Stimulated activated CD4-positive, alpha-beta T cell treated with anti-CD3 and anti-CD28 coated beads, Interleukin-4, amount 100 ng/mL, for 48 hours (primary cell): ENCODE measurements around the gene KRT34.
"Not testable (repeated sequence)": the region's sequence is repeated elsewhere in the genome, so short reads cannot be mapped to it uniquely, and the experiment has no call there.

ENCODE experiments used
- DNase-seq, 2 donors: peaks; one replicate each; pipeline ENCODE4 v3.0.0-alpha.2; 2020; ENCODE audit warnings: low read depth in 2 of 2

The KRT34 gene

DNA sequence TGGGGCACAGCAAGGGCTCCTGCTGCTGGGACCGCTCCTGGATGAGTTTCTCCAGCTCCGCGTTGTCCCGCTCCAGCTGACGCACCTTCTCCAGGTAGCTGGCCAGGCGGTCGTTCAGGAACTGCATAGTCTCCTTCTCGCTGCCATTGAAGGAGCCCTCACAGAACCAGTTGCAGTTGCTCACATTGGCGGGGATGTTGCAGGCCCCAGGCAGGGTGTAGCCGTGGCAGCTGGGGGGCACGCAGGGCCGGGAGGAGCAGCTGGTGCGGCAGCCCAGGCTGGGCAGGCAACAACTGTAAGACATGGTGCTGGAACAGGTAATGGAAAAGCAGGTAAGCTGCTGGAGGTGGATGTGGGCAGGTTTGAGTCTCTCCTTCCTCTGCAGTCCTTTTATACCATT lies at the start of gene KRT34:
Gene KRT34, minus strand, starts transcription at position 364 of the 400 bp plus-strand sequence. Its CDS starts 60 bp downstream, at position 304.
- not testable (repeated sequence) for DNase-seq

DNA sequence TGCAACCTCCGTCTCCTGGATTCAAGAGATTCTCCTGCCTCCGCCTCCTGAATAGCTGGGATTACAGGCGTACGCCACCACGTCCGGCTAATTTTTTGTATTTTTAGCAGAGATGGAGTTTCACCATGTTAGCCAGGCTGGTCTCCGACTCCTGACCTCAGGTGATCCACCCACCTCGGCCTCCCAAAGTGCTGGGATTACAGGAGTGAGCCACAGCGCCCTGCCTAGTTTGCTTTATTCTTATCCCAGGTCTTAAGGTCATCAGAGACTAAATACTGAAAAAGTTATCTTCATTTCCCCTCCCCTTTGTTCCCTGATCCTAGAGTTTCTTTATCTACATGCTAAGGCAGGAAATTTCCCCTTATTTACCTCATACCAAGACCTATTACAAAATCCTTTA lies 48.3 kb upstream of the KRT34 start:
- DNase-seq, result not testable (repeated sequence)

DNA sequence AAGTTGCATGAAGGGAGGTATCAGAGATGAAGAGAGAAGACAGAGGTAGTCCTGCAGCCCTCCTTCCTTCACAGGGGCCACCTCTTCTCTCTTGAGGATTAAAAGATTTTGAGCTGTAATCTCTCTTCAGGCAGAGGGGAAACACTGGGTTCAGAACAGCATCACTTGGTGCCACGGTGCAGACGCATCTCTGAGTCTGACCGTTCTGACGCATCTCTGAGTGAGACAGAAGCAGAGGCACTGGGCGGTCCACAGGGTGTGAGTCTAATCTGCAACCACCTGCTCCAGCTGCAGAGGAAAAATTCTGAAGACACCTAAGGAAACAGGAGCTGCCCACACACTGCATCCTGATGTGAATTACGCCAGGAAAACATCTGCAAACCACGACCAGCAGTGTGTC lies 47.6 kb upstream of the KRT34 start:
- DNase-seq, result no peak

DNA sequence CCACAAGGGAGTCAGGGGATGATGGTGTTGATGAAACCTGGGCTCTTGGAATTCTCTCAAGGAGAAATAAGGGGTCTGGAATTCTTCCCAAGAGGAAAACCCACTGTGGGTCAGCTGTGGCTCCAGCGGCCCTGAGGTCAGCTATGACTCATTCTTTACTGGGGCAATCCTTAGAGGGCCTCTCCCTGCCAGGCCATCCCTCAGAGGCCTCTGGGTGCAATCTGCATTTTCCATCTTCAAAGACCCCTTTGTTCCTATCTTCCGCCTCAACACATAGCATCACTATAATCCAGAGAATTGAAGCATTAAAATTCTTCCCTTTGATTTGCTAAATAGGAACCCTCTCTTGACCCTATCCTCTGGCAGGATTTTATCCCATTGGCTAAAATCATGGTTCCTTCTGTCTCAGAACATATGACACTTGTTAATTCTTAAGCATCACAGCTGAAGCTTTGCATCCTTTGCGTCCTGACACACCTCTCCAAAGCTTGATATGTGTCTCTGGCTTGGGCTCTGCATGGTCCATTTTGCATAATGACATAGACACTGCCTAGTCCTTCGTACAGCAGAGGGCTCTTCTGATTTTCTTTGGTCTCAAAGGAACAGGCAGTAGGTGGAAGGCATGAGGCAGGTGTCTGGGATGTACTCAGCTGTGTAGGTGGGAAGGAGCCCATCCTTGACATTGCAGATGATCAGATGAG lies 46.6 kb upstream of the KRT34 start:
- no peak for DNase-seq

DNA sequence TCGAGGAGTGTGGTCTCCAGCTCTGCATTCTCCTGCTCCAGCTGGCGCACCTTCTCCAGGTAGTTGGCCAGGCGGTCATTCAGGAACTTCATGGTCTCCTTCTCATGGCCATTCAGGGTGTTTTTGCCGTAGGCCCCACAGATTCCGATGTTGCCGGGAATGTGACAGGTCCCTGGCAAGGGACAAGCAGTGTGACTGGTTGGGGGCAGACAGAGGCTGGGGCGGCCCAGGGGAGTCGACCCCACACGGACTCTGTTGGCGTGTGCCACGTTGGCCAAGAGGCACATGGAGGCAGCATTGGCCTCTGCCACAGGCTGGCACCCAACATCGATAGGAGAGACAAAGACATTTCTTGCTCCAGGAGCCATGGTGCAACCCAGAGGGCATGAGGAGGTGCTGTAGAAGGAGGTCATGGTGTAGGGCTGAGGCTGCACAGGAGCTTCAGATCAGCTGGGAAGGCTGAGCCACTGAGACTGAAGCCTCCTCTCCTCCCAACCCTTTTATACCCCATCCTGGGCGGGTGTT lies 42.1 kb upstream of the KRT34 start, which contains the start of gene KRT37:
Gene KRT37, minus strand, starts transcription at position 475 of the 525 bp plus-strand sequence. Its CDS starts 62 bp downstream, at position 413.
- no peak for DNase-seq

DNA sequence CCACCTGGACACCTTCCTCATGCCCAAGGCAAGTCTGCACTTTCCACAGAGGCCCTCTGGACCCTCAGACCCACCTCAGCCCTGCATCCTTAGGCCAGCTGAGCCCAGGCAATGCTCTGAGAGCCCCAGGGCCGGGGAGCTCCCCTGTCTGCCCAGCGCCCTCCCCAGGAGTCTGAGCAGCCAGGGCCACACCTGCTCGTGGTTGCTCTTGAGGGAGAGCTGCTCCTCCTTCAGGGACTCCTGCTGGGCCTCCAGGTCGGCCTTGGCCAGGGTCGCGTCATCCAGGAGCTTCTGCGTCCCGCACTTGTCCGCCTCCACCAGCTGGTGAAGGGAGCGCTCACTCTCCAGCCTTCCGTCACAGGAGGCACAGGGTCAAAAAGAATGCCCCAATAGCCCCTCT lies 40.5 kb upstream of the KRT34 start:
- not testable (repeated sequence) for DNase-seq

DNA sequence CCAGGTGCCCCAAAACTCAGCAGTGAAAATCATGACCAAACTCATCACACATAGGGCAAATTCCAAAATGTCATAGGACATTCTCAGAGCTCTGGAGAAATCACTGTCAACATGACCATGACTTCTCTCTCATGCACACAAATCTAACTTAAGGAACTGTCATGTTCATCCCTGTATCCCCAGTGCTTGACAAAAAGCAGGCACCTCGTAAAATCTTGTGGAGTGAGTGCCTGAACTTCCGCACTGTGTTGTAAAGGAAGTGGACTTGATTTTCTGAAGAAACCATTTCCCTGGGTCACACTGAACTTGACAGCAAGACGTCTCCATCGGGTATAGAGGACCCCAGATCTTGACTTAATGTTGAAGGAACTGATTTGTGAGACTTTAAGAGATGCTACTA lies 39.5 kb upstream of the KRT34 start:
- DNase-seq, result no peak

DNA sequence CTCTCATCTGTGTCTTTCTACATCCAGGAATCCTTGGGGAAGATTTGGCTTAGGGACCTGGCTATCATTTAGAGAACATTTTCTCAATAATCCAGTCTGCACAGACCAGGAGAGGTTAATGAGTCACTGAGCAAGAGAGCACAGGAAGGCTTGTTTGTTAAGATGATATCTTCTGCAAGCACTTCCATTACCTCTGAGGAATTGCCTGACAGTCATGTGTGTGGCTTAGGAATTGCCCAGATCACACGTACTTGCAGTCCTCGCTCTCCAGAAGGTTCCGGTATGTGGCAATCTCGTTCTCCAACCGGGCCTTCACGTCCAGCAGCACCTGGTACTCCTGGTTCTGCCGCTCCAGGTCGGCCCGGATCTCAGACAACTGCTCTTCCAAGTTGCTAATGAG lies 39.0 kb upstream of the KRT34 start:
- no peak for DNase-seq

DNA sequence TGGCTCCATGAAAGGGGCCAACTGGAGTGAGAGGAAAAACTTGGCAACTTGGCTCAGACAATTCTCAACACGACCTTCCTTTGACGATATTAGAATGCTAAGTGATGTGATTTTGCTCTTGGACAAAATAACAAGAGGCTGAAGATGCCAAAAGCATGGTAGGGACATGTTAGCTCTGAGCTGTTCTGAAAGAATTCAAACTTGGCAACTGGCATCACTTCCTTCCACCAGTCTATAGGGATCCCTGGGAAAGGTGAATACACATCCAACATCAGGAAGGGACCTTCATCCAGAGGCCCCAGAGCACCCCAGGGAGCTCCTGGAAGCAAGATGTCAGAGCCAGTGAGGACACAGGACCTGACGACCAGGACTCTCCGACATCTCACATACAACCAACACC lies 38.0 kb upstream of the KRT34 start:
- DNase-seq, result no peak

DNA sequence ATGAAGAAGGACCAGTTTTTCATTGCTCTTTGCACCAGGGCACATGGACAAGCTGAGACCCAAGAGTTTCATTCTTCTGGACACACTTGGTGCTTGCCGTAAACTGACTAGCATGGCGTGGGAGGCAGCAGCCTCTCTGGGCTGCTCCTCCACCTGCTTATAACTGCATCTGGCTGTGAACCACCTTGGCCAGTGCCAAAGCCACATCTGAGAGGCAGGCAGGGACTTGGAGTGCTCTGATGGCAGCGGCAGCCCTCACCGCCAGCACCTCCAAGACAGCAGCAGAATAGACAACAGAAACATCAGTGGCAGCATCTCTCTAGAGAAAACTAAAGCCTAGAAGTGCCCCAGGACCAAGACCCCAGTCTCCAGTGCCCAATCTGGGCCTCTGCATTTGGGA lies 37.6 kb upstream of the KRT34 start:
- no peak for DNase-seq

DNA sequence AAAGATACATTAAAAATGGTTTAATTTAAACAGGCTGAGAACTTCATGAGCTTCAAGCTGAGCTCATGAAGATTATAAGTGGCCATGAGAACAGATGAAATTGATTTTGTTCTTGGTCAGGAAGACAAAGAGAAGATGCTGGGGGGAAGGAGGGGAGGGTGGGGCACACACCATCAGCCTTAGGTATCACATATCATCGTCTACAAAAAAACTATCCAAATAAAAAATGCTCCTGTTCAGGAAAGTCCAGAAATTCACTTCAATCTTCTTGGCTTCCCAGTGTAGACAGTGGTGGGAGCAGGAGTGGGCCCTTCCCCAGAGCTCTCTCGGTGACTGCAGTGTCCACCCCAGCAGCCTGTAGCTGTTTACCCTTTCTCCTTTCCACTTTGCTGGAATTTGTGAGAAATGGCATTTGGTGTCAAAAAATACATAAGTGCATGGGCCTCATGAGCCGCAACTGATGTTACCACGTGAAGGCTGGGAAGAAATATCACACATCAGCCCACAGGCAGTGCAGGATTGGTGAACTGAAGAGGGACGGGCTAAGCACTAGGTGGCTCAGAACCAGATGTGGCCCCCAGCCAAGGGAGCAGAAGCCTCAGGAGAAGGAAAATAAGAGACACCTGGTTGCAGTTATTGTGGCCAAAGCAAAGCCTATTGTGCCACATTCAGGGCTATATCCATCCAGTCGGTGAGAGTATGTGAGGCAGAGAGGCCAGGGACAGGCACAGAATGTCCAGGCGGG lies 36.2 kb upstream of the KRT34 start:
- DNase-seq, result no peak

DNA sequence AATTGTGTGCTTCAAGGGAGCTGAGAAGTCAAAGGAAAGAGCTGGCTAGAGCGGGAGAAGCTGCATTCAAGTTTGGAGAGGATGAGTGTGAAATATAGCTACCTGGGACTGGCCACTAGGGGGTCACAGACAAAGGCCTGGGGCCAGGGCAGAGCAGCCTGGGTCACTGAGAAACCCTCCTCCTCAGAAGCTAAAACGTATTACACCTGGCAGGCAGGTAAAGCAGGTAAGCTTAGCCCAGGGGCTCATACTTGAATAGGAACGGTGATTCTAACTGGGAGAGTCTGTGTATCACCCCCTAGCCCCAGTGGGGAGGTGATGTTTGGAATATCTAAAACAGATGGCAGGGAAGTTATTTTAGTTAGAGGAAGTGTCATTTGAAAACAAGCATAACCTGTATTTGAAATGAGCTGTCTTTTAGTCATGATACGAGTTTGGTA lies 35.5 kb upstream of the KRT34 start:
- no peak for DNase-seq

DNA sequence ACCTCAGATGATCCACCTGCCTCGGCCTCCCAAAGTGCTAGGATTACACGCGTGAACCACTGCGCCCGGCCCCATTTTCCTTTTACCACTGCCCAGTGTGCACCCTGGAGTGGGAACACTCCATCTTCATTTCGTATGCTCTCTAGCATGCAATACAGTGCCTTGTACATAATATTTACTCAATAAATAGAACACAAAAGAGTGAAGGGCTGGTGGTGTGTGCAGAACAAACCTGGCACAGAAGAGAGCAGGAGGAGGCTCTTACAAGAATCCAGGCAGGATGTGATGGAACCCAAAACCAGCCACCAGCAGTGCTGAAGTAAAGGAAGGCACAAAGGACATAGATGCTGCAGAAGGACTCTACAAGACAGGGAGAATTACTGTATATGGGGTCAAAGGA lies 35.0 kb upstream of the KRT34 start:
- no peak for DNase-seq

DNA sequence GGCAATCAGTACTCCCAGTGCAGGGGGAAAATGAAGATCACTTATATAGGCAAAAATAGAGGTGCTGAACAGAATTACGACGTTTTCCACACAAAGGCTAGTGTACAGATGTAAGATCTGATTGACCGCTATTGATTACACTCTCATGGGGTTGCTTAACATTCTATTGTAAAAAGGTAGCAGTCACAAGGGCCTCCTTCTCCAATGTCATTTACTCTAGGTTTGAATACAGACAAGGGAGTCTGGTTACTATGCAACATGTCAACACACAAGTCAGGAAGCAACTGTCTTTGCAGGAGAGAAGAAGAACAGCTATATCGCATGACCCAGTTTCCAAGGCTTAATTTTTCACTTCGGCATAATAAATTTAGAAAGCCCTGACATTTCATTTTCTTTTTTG lies 34.4 kb upstream of the KRT34 start:
- no peak for DNase-seq

DNA sequence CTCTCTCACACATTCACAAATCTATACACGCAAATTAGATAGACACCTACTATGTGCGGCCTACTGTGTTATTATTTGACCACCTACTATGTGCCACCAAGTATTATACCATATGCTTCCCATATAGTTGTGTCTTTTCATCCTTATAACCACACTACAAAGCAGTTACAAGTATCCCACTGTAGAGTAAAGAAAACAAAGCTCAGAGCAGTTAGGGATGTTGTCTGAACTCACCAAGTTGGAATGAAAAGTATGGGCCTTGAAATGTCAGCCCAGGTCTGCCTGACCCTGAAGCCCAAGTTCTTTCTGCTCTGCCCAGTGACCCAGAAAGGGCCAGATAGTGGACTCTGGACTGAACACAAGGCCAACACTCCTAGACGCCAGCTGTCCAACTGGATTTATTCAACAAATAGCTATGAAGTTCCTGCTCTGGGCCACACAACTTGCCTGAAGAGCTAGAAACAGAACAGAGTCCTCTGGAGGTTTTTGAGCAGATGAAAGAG lies 33.8 kb upstream of the KRT34 start:
- DNase-seq, result no peak

DNA sequence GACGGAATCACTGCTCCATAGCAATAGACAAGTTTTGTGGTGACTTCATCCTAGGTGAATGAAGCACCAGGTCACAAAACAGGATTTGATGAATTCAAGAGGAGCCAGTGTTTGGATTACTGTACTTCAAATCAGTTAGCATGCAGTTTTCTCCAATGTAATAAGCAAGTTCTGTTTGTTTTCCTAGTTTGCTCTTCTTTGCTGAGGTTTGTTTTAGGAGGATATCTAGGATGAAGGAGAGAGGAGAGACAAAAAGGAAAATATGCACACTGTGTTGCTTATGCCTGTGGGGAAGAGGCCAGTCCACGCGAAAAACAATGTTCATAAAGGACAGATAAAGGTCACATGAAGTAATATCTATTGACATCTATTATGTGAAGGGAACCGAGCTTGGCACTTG lies 33.3 kb upstream of the KRT34 start:
- DNase-seq, result no peak

DNA sequence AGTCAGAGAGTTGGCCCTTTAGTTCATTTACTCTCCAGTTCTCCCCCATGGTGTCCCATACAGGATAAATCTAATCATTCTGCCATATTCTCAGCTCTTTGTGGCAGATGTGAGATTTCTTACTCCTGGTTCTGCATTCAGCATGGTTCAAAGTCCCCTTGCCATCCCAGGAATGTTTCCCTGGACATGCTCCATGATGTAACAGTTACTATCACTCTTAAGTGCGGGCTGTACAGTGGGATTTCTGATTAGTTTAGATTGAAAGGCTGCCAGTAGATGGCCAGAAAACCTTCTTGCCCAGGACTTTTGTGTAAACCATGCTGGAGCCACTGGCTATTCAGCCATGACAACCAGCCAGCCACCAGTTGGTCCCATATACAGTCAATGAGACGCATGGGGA lies 31.9 kb upstream of the KRT34 start:
- DNase-seq, result no peak

DNA sequence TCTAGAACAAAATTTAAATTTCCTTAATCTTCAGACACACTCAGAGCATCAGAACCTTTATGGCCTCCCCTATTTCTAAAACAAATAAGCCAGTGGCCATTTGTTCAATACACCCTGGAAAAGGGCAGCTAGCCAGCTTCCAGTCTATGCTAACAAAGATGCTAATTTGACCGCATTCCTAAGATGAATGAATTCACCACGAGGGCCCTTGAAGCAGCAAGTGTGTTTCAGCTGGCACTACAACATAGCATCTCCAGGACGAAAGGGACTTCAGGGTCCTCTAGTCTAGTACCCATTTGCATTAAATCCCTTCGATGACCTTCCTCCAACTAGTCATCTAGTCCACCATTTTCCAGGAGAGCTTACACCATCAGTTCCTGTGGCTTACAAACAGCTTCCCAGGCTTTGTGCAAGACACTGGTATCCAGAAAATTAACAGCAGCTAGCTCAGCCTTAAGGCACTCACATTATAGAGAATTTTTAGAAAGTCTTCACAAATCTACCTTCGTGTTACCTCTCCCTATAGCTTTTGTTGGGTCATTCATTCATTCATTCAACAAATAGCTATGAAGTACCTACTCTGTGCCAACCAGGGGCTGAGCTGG lies 31.3 kb upstream of the KRT34 start:
- no peak for DNase-seq

DNA sequence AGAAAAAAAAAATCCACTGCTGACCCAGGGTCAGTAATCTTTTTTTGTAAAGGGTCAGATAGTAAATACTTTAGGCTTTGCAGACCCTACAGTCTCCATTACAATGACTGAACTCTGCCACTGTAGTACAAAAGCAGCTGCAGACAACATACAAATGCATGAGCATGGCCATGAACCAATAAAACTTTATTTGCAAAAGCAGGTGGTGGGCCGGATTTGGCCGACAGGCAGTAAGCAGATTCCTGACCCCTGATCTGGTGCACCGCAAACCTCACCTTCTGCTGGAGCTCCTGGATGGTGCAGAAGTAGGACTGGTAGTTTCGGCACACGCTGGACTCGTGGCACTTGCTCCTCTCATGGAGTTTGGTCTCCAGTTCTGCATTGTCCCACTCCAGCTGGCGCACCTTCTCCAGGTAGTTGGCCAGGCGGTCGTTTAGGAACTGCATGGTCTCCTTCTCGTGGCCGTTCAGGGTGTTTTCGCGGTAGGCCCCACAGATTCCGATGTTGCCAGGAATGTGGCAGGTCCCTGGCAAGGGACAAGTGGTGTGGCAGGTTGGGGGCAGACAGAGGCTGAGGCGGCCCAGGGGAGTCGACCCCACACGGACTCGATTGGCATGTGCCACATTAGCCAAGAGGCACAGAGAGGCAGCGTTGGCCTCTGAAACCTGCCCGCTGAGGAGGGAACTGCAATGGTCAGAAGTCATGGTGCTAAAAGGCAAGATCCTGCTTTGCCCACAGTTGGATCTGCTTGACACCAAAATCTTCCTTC lies 29.1 kb upstream of the KRT34 start:
- no peak for DNase-seq

DNA sequence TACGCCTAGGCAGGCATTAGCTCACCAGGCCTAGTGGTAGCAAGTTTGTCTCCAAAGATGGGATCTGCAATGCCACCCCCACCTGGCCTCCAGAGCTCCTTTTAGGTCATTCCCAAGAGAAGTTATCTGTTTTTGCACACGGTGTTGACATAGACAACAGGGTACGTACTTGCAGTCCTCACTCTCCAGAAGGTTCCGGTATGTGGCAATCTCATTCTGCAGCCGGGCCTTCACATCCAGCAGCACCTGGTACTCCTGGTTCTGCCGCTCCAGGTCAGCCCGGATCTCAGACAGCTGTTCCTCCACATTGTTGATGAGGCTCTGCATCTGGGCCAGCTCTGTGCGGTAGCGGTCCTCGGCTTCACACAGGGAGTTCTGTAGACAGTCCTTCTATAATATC lies 25.1 kb upstream of the KRT34 start:
- no peak for DNase-seq

DNA sequence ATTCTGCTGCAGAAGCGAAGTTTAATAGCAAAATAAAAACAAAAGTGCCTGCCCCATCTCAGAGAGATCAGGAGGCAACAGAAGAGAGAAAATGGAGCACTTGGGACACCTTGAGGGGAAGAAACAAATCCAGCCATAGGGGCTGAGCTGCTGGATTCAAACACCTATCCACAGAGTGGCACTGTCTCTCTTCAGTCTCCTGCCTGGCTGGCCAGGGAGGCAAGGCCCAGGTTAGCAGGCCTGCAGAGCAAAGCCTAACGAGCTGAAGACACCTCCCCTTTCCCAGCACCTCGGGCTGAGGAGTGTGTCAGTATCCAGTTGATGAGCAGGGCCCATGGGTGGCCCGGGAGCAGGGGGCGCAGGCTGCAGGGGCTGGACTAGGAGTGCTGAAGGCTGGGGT lies 24.1 kb upstream of the KRT34 start:
- DNase-seq, result no peak
